Globus pallidus (tissue), 1 donor: Measurements from ENCODE around the gene DRD1.
"Not testable (repeated sequence)": the region's sequence is repeated elsewhere in the genome, so short reads cannot be mapped to it uniquely, and the experiment has no call there.

Source experiments
- DNase-seq: peaks from one replicate; pipeline ENCODE4 v3.0.0-alpha.2; 2015; ENCODE audit warnings: low spot score

Gene DRD1

GRCh38 chr5:175467983-175468690 is 24.2 kb upstream of the DRD1 start:
- no peak for DNase-seq

- no peak for DNase-seq
Observed at GRCh38 chr5:175466700-175467318, 22.8 kb upstream of the DRD1 start.

GRCh38 chr5:175465282-175465681 is 21.3 kb upstream of the DRD1 start:
- no peak for DNase-seq

- no peak for DNase-seq
Observed at GRCh38 chr5:175464942-175465233, 20.9 kb upstream of the DRD1 start.

- DNase-seq = peak; percentile 44
Observed at GRCh38 chr5:175464074-175464941, 20.3 kb upstream of the DRD1 start.

- no peak for DNase-seq
Observed at GRCh38 chr5:175463641-175464040, 19.7 kb upstream of the DRD1 start.

GRCh38 chr5:175461370-175461769 is 17.4 kb upstream of the DRD1 start:
- DNase-seq = no peak

- no peak for DNase-seq
Observed at GRCh38 chr5:175460552-175460951, 16.6 kb upstream of the DRD1 start.

- no peak for DNase-seq
Observed at GRCh38 chr5:175460126-175460525, 16.1 kb upstream of the DRD1 start.

- DNase-seq = no peak
Observed at GRCh38 chr5:175457466-175457865, 13.5 kb upstream of the DRD1 start.

- no peak for DNase-seq
Observed at GRCh38 chr5:175456105-175456742, 12.2 kb upstream of the DRD1 start.

- not testable (repeated sequence) for DNase-seq
Observed at GRCh38 chr5:175454338-175454737, 10.4 kb upstream of the DRD1 start.

GRCh38 chr5:175452166-175452565 is 8.2 kb upstream of the DRD1 start:
- no peak for DNase-seq

GRCh38 chr5:175448276-175448675 is 4.3 kb upstream of the DRD1 start:
- no peak for DNase-seq

GRCh38 chr5:175447571-175447970 is 3.6 kb upstream of the DRD1 start:
- DNase-seq = no peak

GRCh38 chr5:175446378-175446777 is 2.4 kb upstream of the DRD1 start:
- not testable (repeated sequence) for DNase-seq

- DNase-seq = no peak
Observed at GRCh38 chr5:175444905-175445456, 999 bp upstream of the DRD1 start.

- DNase-seq = no peak
Observed at GRCh38 chr5:175443514-175444059, 395 bp downstream of the DRD1 start.

GRCh38 chr5:175438234-175438857 is 5.6 kb downstream of the DRD1 start:
- no peak for DNase-seq

GRCh38 chr5:175436359-175436758 is 7.6 kb downstream of the DRD1 start:
- no peak for DNase-seq

- DNase-seq = no peak
Observed at GRCh38 chr5:175434800-175435199, 9.2 kb downstream of the DRD1 start.

GRCh38 chr5:175427762-175428161 is 16.2 kb downstream of the DRD1 start:
- no peak for DNase-seq
